ENCODE measurements around the gene ZNF91.
"Not testable (repeated sequence)": the region's sequence is repeated elsewhere in the genome, so short reads cannot be mapped to it uniquely, and the experiment has no call there.

Gene ZNF91

DNA sequence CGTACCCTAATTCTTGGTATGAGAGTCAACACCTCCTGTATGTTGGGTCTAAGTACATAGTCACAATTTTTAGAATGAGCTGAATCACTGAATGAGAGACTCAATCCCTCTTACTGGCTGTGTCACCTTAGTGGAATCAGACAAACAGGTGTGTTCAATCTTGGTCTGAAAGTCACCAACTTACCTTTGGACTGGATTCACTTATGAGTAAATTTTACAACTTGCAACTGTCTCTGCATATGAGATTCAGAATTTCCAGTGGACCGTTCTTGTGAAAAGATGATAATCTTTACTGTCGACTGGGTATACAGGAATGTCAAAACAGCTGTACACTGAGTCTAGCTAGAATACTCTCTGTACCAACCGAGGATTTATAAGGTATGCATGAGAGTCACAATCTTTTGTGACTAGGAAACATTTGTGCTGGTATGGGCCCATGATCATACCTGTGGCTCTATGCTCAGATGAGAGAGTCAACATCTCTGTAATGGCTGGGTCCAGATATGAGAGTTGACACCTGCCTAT, 5.9 kb upstream of the ZNF91 start:
- no peaks in the 10 kb centered on the region for H3F3A ChIP-seq (ENCODE audit: control insufficient read depth, insufficient read depth)
- H3K79me2 ChIP-seq (ENCODE audit: control insufficient read depth, low read length), result no peaks in the 10 kb centered on the region
- H3K36me3 ChIP-seq (ENCODE audit: control insufficient read depth, low read length), result no peaks in the 10 kb centered on the region
- no peak overlapping the region for H3K4me2 ChIP-seq (ENCODE audit: low read length)
- H3K4me3 ChIP-seq (ENCODE audit: low read length), result no peak overlapping the region
- H3K27ac ChIP-seq (ENCODE audit: low read depth, low read length), result no peak overlapping the region
- H3K9me3 ChIP-seq (ENCODE audit: control insufficient read depth, insufficient read depth, low read length), result peaks cover 14% of the 10 kb centered on the region; the same call in 1 of the 2 replicates
- H3K9me2 ChIP-seq (replicated peaks; ENCODE audit: control insufficient read depth, low read length), result no peaks in the 10 kb centered on the region
- H3K4me1 ChIP-seq (ENCODE audit: control insufficient read depth, low read length), result no peaks in the 10 kb centered on the region
- no peaks in the 10 kb centered on the region for H4K20me1 ChIP-seq (ENCODE audit: control insufficient read depth, insufficient read depth, low read depth, low read length)
- no peaks in the 10 kb centered on the region for H3K27me3 ChIP-seq (ENCODE audit: control insufficient read depth, low read length)
- TF ChIP-seq, protein P1, sequence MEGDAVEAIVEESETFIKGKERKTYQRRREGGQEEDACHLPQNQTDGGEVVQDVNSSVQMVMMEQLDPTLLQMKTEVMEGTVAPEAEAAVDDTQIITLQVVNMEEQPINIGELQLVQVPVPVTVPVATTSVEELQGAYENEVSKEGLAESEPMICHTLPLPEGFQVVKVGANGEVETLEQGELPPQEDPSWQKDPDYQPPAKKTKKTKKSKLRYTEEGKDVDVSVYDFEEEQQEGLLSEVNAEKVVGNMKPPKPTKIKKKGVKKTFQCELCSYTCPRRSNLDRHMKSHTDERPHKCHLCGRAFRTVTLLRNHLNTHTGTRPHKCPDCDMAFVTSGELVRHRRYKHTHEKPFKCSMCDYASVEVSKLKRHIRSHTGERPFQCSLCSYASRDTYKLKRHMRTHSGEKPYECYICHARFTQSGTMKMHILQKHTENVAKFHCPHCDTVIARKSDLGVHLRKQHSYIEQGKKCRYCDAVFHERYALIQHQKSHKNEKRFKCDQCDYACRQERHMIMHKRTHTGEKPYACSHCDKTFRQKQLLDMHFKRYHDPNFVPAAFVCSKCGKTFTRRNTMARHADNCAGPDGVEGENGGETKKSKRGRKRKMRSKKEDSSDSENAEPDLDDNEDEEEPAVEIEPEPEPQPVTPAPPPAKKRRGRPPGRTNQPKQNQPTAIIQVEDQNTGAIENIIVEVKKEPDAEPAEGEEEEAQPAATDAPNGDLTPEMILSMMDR (IDR thresholded peaks at IDR 0.05; ENCODE audit: low read depth, low read length, poor library complexity, severe bottlenecking), result no peak
- no peak for TF ChIP-seq EZH2phosphoT487 (IDR thresholded peaks at IDR 0.05; ENCODE audit: borderline replicate concordance, low read length)

DNA sequence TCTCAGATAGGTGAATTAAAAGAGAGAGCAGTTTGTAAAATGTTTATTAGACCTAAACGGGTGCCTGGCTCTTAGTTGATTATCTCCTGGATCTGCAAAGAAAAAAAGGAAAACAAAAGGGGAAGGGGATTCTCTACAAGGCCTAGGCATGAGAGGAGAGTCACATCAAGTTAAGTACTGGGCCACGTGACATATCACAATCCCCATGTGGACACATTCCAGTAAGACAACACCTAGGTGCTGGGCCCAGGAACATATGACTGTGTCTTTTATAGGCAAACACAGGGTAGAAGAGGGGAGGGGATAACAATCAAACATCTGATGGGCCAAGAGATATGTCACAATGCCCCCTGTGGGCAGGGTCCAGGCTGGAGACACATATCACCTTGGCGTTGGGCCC, 4.2 kb upstream of the ZNF91 start:
- Histone ChIP-seq H3K79me2 (ENCODE audit: control insufficient read depth, low read length) (peaks cover 9% of the 10 kb centered on the region), H3K9me3 (ENCODE audit: control insufficient read depth, insufficient read depth, low read length) (peaks cover 14% of the 10 kb centered on the region; the same call in 1 of the 2 replicates), H3K36me3 (ENCODE audit: control insufficient read depth, low read length) (peaks cover 7% of the 10 kb centered on the region), H3K4me3 (ENCODE audit: low read length) (no peak overlapping the region), H3F3A (ENCODE audit: control insufficient read depth, insufficient read depth) (no peaks in the 10 kb centered on the region), H3K4me2 (ENCODE audit: low read length) (no peak overlapping the region), H3K27ac (ENCODE audit: low read depth, low read length) (no peak overlapping the region), H3K9me2 (replicated peaks; ENCODE audit: control insufficient read depth, low read length) (no peaks in the 10 kb centered on the region), H3K4me1 (ENCODE audit: control insufficient read depth, low read length) (peaks cover 4% of the 10 kb centered on the region), H3K27me3 (ENCODE audit: control insufficient read depth, low read length) (no peaks in the 10 kb centered on the region), H4K20me1 (ENCODE audit: control insufficient read depth, insufficient read depth, low read depth, low read length) (no peaks in the 10 kb centered on the region)
- TF ChIP-seq EZH2phosphoT487 (IDR thresholded peaks at IDR 0.05; ENCODE audit: borderline replicate concordance, low read length), result no peak
- TF ChIP-seq, protein P1 (IDR thresholded peaks at IDR 0.05; ENCODE audit: low read depth, low read length, poor library complexity, severe bottlenecking), result no peak

DNA sequence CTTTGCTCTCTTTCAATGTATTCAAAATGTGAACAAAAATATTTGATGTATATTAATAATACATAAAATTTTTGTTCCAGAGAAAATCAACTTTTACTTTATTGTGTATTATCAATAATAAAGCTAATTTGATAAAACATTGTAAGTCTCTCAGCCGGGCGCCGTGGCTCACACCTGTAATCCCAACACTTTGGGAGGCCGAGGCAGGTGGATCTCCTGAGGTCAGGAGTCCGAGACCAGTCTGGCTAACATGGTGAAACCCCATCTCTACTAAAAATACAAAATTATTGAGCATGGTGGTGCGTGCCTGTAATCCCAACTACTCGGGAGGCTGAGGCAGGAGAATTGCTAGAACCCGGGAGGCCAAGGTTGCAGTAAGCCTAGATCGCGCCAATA, 449 bp upstream of the ZNF91 start:
- not testable (repeated sequence) for H3K4me1 ChIP-seq (ENCODE audit: control insufficient read depth, low read length); H3K9me2 ChIP-seq (replicated peaks; ENCODE audit: control insufficient read depth, low read length); H3K27ac ChIP-seq (ENCODE audit: low read depth, low read length); H4K20me1 ChIP-seq (ENCODE audit: control insufficient read depth, insufficient read depth, low read depth, low read length); H3F3A ChIP-seq (ENCODE audit: control insufficient read depth, insufficient read depth); H3K27me3 ChIP-seq (ENCODE audit: control insufficient read depth, low read length)
- Histone ChIP-seq H3K9me3 (ENCODE audit: control insufficient read depth, insufficient read depth, low read length) (peaks cover 22% of the 10 kb centered on the region), H3K4me2 (ENCODE audit: low read length) (peak overlapping the region; percentile 71; the same call in 1 of the 2 replicates), H3K79me2 (ENCODE audit: control insufficient read depth, low read length) (peaks cover 46% of the 10 kb centered on the region), H3K36me3 (ENCODE audit: control insufficient read depth, low read length) (peaks cover 41% of the 10 kb centered on the region), H3K4me3 (ENCODE audit: low read length) (peak overlapping the region; percentile 98)

DNA sequence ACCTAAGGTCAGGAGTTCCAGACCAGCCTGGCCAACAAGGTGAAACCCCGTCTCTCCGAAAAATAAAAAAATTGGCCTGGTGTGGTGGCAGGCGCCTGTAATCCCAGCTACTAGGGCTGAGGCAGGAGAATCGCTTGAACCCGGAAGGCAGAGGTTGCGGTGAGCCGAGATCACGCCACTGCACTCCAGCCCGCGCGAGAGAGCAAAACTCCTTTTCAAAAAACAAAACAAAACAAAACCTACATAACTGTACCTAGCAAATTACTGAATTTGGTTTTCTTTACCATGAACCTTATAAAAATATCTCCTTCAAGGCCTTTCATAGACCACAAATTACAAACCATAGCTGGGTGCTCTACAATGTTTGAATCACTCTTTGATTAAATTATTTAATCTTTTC, 760 bp downstream of the ZNF91 start:
- Histone ChIP-seq H3K27ac (ENCODE audit: low read depth, low read length) (peak overlapping the region; percentile 59), H3F3A (ENCODE audit: control insufficient read depth, insufficient read depth) (no peaks in the 10 kb centered on the region), H3K36me3 (ENCODE audit: control insufficient read depth, low read length) (peaks cover 50% of the 10 kb centered on the region), H3K4me1 (ENCODE audit: control insufficient read depth, low read length) (peaks cover 10% of the 10 kb centered on the region), H3K79me2 (ENCODE audit: control insufficient read depth, low read length) (peaks cover 57% of the 10 kb centered on the region), H3K4me2 (ENCODE audit: low read length) (peak overlapping the region; percentile 71), H3K4me3 (ENCODE audit: low read length) (peak overlapping the region; percentile 98), H3K27me3 (ENCODE audit: control insufficient read depth, low read length) (no peaks in the 10 kb centered on the region), H3K9me2 (replicated peaks; ENCODE audit: control insufficient read depth, low read length) (no peaks in the 10 kb centered on the region), H3K9me3 (ENCODE audit: control insufficient read depth, insufficient read depth, low read length) (peaks cover 20% of the 10 kb centered on the region), H4K20me1 (ENCODE audit: control insufficient read depth, insufficient read depth, low read depth, low read length) (no peaks in the 10 kb centered on the region)
- TF ChIP-seq, protein P1 (IDR thresholded peaks at IDR 0.05; ENCODE audit: low read depth, low read length, poor library complexity, severe bottlenecking), result no peak
- TF ChIP-seq EZH2phosphoT487 (IDR thresholded peaks at IDR 0.05; ENCODE audit: borderline replicate concordance, low read length), result no peak
